IMR-90 (cell line): ENCODE data around the gene MEGF9. TPM values are rescaled to one million over a fixed set of nuclear protein-coding genes. Genes with fewer than 3 reads are reported as not detected.

ENCODE experiments used
- ATAC-seq: fragments of 200-7000 bp; cut with Tn5 transposase; 2 replicates; pipeline ENCODE4 v1.9.1; 2020; ENCODE audit warnings: low read depth, mild to moderate bottlenecking, moderate library complexity
- BruUV-seq: library from RNA; stranded (reverse); fragments of 400-500 nt; replicated peaks from 2 replicates; lab custom pipeline; 2021; lab: Mats Ljungman, UMichigan
- CTCF ChIA-PET: fragments of 300-600 bp; formaldehyde crosslinking; extraction: SDS; loops from one replicate; lab custom pipeline; 2021; ENCODE audit warnings: antibody characterized with exemption; lab: Yijun Ruan, JAX
- POLR2A ChIA-PET: fragments of 300-600 bp; sonication (Branson Sonifier 250); formaldehyde crosslinking; loops from one replicate; lab custom pipeline; 2022; ENCODE audit warnings: antibody characterized with exemption; ENCODE audit not compliant: unreplicated experiment; lab: Charles Lee
- DNase-seq: peaks from one replicate; pipeline ENCODE4 v3.0.0; 2013
- H2AFZ ChIP-seq: replicated peaks from 2 replicates; pipeline ENCODE3; 2013; ENCODE audit warnings: low read length, mild to moderate bottlenecking; ENCODE audit not compliant: poor library complexity
- H2AK5ac ChIP-seq: 2 replicates; pipeline ENCODE4 v1.6.1; 2013; ENCODE audit warnings: low read depth, low read length, inconsistent platforms
- H2AK9ac ChIP-seq: replicated peaks from 2 replicates; pipeline ENCODE3; 2013; ENCODE audit warnings: mild to moderate bottlenecking, low read depth, low read length, moderate library complexity; ENCODE audit not compliant: poor library complexity
- H2BK120ac ChIP-seq: 2 replicates; pipeline ENCODE4 v1.6.1; 2013; ENCODE audit warnings: low read depth, low read length, inconsistent platforms
- H2BK15ac ChIP-seq: 3 replicates; pipeline ENCODE4 v1.6.1; 2013; ENCODE audit warnings: low read depth, low read length, inconsistent platforms
- H2BK20ac ChIP-seq: 2 replicates; pipeline ENCODE4 v1.6.1; 2013; ENCODE audit warnings: low read depth, mild to moderate bottlenecking, inconsistent platforms, low read length, moderate library complexity
- H2BK5ac ChIP-seq: 2 replicates; pipeline ENCODE4 v1.6.1; 2013; ENCODE audit warnings: mild to moderate bottlenecking, low read depth, low read length, inconsistent platforms; ENCODE audit not compliant: poor library complexity, severe bottlenecking
- H3K14ac ChIP-seq: replicated peaks from 2 replicates; pipeline ENCODE4 v1.6.1; 2013; ENCODE audit warnings: low read depth, low read length, inconsistent platforms
- H3K18ac ChIP-seq: 2 replicates; pipeline ENCODE4 v1.6.1; 2013; ENCODE audit warnings: low read depth, low read length, control low read depth
- H3K23ac ChIP-seq: 2 replicates; pipeline ENCODE4 v1.6.1; 2013; ENCODE audit warnings: low read depth, low read length, inconsistent platforms
- H3K27ac ChIP-seq: 2 replicates; pipeline ENCODE4 v1.5.1; 2013; ENCODE audit warnings: mild to moderate bottlenecking, control low read depth, low read length; ENCODE audit not compliant: insufficient read depth
- H3K27me3 ChIP-seq: 2 replicates; pipeline ENCODE4 v1.6.1; 2013; ENCODE audit warnings: low read length; ENCODE audit not compliant: control insufficient read depth, insufficient read depth
- H3K36me3 ChIP-seq: 2 replicates; pipeline ENCODE4 v1.6.1; 2013; ENCODE audit warnings: low read length, mixed read lengths; ENCODE audit not compliant: control insufficient read depth, insufficient read depth
- H3K4ac ChIP-seq: 2 replicates; pipeline ENCODE4 v1.6.1; 2013; ENCODE audit warnings: low read depth, low read length, inconsistent platforms
- H3K4me1 ChIP-seq: 2 replicates; pipeline ENCODE4 v1.6.1; 2013; ENCODE audit warnings: low read length, mixed read lengths; ENCODE audit not compliant: control insufficient read depth, insufficient read depth
- H3K4me2 ChIP-seq: 2 replicates; pipeline ENCODE4 v1.6.1; 2013; ENCODE audit warnings: low read depth, mild to moderate bottlenecking, control low read depth, low read length, moderate library complexity
- H3K4me3 ChIP-seq: 2 replicates; pipeline ENCODE4 v1.5.1; 2013; ENCODE audit warnings: low read depth, mild to moderate bottlenecking, control low read depth, low read length, moderate library complexity; ENCODE audit not compliant: insufficient read depth
- H3K56ac ChIP-seq: 2 replicates; pipeline ENCODE4 v1.6.1; 2013; ENCODE audit warnings: low read length, inconsistent platforms; ENCODE audit not compliant: insufficient read depth; ENCODE audit errors: extremely low read depth
- H3K79me1 ChIP-seq, 2 experiments: 2 replicates each; pipeline ENCODE4 v1.6.1; 2013; ENCODE audit warnings: low read length in 2 of 2, inconsistent platforms in 1 of 2, low read depth in 1 of 2
- H3K9ac ChIP-seq: 2 replicates; pipeline ENCODE4 v1.6.1; 2013; ENCODE audit warnings: low read depth, low read length, control low read depth
- H3K9me1 ChIP-seq: 2 replicates; pipeline ENCODE4 v1.6.1; 2013; ENCODE audit warnings: low read length, inconsistent platforms; ENCODE audit not compliant: insufficient read depth
- H3K9me3 ChIP-seq: 2 replicates; pipeline ENCODE4 v1.6.1; 2013; ENCODE audit warnings: low read length; ENCODE audit not compliant: control insufficient read depth, insufficient read depth
- H4K20me1 ChIP-seq: 2 replicates; pipeline ENCODE4 v1.6.1; 2013; ENCODE audit warnings: low read length, inconsistent platforms; ENCODE audit not compliant: insufficient read depth
- H4K5ac ChIP-seq: 2 replicates; pipeline ENCODE4 v1.6.1; 2013; ENCODE audit warnings: mild to moderate bottlenecking, low read depth, low read length, control low read depth
- H4K8ac ChIP-seq, 2 experiments: 2 replicates each; pipeline ENCODE4 v1.6.1; 2013; ENCODE audit warnings: low read depth in 2 of 2, low read length in 2 of 2, control low read depth in 1 of 2, inconsistent platforms in 1 of 2
- H4K91ac ChIP-seq: 2 replicates; pipeline ENCODE4 v1.6.1; 2013; ENCODE audit warnings: low read depth, low read length, inconsistent platforms; ENCODE audit not compliant: insufficient read depth
- BHLHE40 ChIP-seq: fragments of 150-350 bp; IDR thresholded peaks from 2 replicates; pipeline ENCODE4 v1.6.1; 2016; ENCODE audit warnings: mild to moderate bottlenecking, low read depth, low read length
- CEBPB ChIP-seq: IDR thresholded peaks from 2 replicates; pipeline ENCODE4 v1.6.1; 2012; ENCODE audit warnings: low read depth, low read length, improper control_type of control experiment
- CHD1 ChIP-seq: IDR thresholded peaks from 2 replicates; pipeline ENCODE4 v1.6.1; 2012; ENCODE audit warnings: low read depth, low read length, improper control_type of control experiment
- CTCF ChIP-seq: conservative IDR thresholded peaks from 2 replicates; pipeline ENCODE4 v1.5.1; 2012; ENCODE audit warnings: mild to moderate bottlenecking, low read depth, low read length, improper control_type of control experiment
- ELK1 ChIP-seq: fragments of 150-350 bp; IDR thresholded peaks from 2 replicates; pipeline ENCODE4 v1.6.1; 2016; ENCODE audit warnings: low read depth, mild to moderate bottlenecking, low read length, moderate library complexity, borderline replicate concordance
- FOS ChIP-seq: fragments of 150-350 bp; IDR thresholded peaks from 2 replicates; pipeline ENCODE4 v1.6.1; 2016; ENCODE audit warnings: low read depth, low read length
- MAFK ChIP-seq: IDR thresholded peaks from 2 replicates; pipeline ENCODE4 v1.6.1; 2012; ENCODE audit warnings: low read depth, low read length, improper control_type of control experiment
- MAZ ChIP-seq: IDR thresholded peaks from 2 replicates; pipeline ENCODE4 v1.6.1; 2012; ENCODE audit warnings: low read depth, mild to moderate bottlenecking, low read length, improper control_type of control experiment, moderate library complexity, borderline replicate concordance
- MXI1 ChIP-seq: IDR thresholded peaks from 2 replicates; pipeline ENCODE4 v1.6.1; 2012; ENCODE audit warnings: low read depth, mild to moderate bottlenecking, low read length, moderate library complexity, borderline replicate concordance
- NFE2L2 ChIP-seq: fragments of 150-350 bp; IDR thresholded peaks from 2 replicates; pipeline ENCODE4 v1.6.1; 2016; ENCODE audit warnings: low read depth, mild to moderate bottlenecking, low read length
- POLR2A ChIP-seq: IDR thresholded peaks from 2 replicates; pipeline ENCODE4 v1.6.1; 2012; ENCODE audit warnings: mild to moderate bottlenecking, low read depth, low read length
- RAD21 ChIP-seq: IDR thresholded peaks from 2 replicates; pipeline ENCODE4 v1.6.1; 2012; ENCODE audit warnings: low read length, improper control_type of control experiment
- RCOR1 ChIP-seq: IDR thresholded peaks from 2 replicates; pipeline ENCODE4 v1.6.1; 2012; ENCODE audit warnings: mild to moderate bottlenecking, low read length, improper control_type of control experiment; ENCODE audit not compliant: insufficient replicate concordance
- RFX5 ChIP-seq: IDR thresholded peaks from 2 replicates; pipeline ENCODE4 v1.8.0; 2012; ENCODE audit warnings: low read depth, mild to moderate bottlenecking, low read length, moderate library complexity
- SMC3 ChIP-seq: fragments of 150-350 bp; IDR thresholded peaks from 2 replicates; pipeline ENCODE4 v1.6.1; 2016; ENCODE audit warnings: low read depth, mild to moderate bottlenecking, antibody characterized with exemption, low read length, moderate library complexity
- USF2 ChIP-seq: fragments of 150-350 bp; IDR thresholded peaks from 2 replicates; pipeline ENCODE4 v1.6.1; 2017; ENCODE audit warnings: mild to moderate bottlenecking, antibody characterized with exemption, low read length, low read depth
- WGBS, 2 experiments: methylation state at CpG; one replicate each; pipeline versions ENCODE4 v1.1.5 to v1.1.7; 2013; ENCODE audit warnings: missing lambda C conversion rate in 2 of 2; ENCODE audit not compliant: insufficient read length in 1 of 2; ENCODE audit errors: extremely low coverage in 2 of 2; 5-methylcytosine and 5-hydroxymethylcytosine counted together
- dilution Hi-C: fragments of 300-500 bp; cut with HindIII; formaldehyde crosslinking; loops from one replicate; pipeline ENCODE4 v1.14.3; 2018; ENCODE audit warnings: low sequenced_read_pairs; ENCODE audit not compliant: unreplicated experiment
- in situ Hi-C: fragments of 300-500 bp; cut with MboI; formaldehyde crosslinking; loops from 3 replicates; pipeline ENCODE4 v1.14.3; 2019; ENCODE audit warnings: low sequenced_read_pairs, inconsistent platforms, mixed read lengths
- intact Hi-C: fragments of 100-400 bp; cut with micrococcal nuclease; formaldehyde crosslinking; loops from 2 replicates; pipeline ENCODE4 v1.10.0; 2022
- polyA plus RNA-seq, 3 experiments: library from polyadenylated mRNA; depleted of rRNA; stranded (reverse); fragments of >200 nt; gene quantifications; 2 replicates each; pipeline ENCODE4 v1.2.3, GENCODE V29; 2012; ENCODE audit warnings: low replicate concordance in 1 of 3
- total RNA-seq: library from RNA; depleted of rRNA; stranded (reverse); fragments of >200 nt; gene quantifications from 2 replicates; pipeline ENCODE4 v1.2.3, GENCODE V29; 2012

The MEGF9 gene
- total and polyA plus RNA-seq, 2 of the 4 experiments (the other 2 are of a cell fraction): 3.4 TPM

GRCh38 chr9:120574473-120574872 lies 139.8 kb downstream of the MEGF9 start:
- WGBS, 2 experiments: no CpG with 5 or more reads among the region's 2 CpGs
- H2BK20ac ChIP-seq: no peak overlapping the region
- intact Hi-C loops (no loop called here), in situ Hi-C loops (no loop called here), dilution Hi-C loops (no loop called here)
- H3K9ac ChIP-seq: no peak overlapping the region
- H3K36me3 ChIP-seq: peaks cover 7% of the 10 kb centered on the region; the same call in 1 of the 2 replicates
- ChIA-PET POLR2A (no interaction called here), CTCF (no interaction called here)
- H2AK5ac ChIP-seq: no peak overlapping the region
- no peaks in the 10 kb centered on the region for H4K20me1 ChIP-seq
- H3K23ac ChIP-seq: no peak overlapping the region
- H3K4me1 ChIP-seq: peaks cover 9% of the 10 kb centered on the region
- H3K14ac ChIP-seq: no peak overlapping the region
- ATAC-seq (no peak), DNase-seq (no peak)
- H3K9me3 ChIP-seq: no peaks in the 10 kb centered on the region
- no peak overlapping the region for H3K4me3 ChIP-seq
- H3K9me1 ChIP-seq: peaks cover 13% of the 10 kb centered on the region
- H2BK15ac ChIP-seq: no peak overlapping the region
- H2BK120ac ChIP-seq: no peak overlapping the region
- H3K4me2 ChIP-seq: no peak overlapping the region
- no peaks in the 10 kb centered on the region for H3K27me3 ChIP-seq
- no peak overlapping the region for H4K91ac ChIP-seq
- no peak overlapping the region for H4K5ac ChIP-seq
- H2AFZ ChIP-seq: no peak overlapping the region
- no peak overlapping the region for H3K4ac ChIP-seq
- peaks cover 41 to 67% of the 10 kb centered on the region in 2 experiments for H3K79me1 ChIP-seq
- no peak overlapping the region for H2BK5ac ChIP-seq
- H3K56ac ChIP-seq: no peak overlapping the region
- H3K27ac ChIP-seq: no peak overlapping the region
- TF ChIP-seq MAZ (no peak), BHLHE40 (no peak), RAD21 (no peak), MAFK (no peak), CHD1 (no peak), RCOR1 (no peak), CEBPB (no peak), USF2 (no peak), NFE2L2 (no peak), POLR2A (no peak), CTCF (no peak), SMC3 (no peak), RFX5 (no peak), ELK1 (no peak), MXI1 (no peak), FOS (no peak)
- no peak overlapping the region for H3K18ac ChIP-seq
- no peak overlapping the region for H2AK9ac ChIP-seq
- H4K8ac ChIP-seq: no peak overlapping the region
- BruUV-seq: no TSS peak
